Measurements from ENCODE around the gene GLRX5.

Gene GLRX5

DNA sequence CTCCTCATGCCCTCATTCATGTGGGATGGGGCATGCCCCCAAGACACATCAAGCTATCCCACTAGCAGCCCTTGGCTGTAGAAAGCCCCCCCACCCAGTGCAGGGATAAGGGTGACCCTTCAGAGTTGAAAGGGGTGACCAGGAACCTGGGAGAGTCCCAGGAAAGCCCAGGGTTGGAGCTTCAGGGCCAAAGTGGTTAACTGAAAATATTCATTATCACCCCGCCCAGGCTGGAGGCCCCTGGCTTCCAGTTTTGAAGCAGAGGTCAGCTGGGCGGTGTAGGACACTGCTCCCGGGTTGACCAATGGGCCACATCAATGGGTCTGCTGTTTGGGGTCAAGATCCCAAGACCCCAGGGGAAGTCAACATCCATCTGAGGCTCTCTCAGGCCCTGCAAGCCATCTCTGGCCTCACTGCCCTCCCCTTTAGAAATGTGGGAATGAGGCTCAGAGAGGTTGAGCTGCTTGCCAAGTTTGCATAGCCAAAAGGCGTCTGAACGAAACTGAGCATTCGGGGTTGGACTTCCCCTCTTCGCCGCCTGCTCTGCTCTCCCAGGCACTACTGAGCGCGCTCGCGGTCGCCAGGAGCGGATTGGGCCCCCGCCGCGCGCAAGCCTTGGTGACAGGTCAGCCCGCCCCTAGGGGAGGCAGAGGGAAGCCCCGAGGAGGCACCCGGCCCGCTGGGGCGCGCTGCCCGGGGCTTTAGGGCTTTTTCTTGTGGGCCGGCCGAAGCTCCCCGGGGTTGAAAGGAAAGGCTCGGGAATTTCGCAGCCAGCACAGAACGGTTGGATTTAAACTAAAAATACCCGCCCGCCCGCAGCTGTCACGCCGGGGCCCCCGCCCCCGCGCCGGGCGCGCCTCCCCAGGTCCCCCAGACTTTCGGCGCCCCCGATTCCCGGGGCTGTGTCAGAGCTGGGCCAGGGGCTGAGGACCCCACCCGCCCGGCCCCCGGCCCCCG, 19.0 kb upstream of the GLRX5 start:
- no peak for DNase-seq (ENCODE audit: insufficient read length, low spot score)
- FAIRE-seq, result peak; percentile 26

- FAIRE-seq (no peak), DNase-seq (ENCODE audit: insufficient read length, low spot score) (no peak)
These were observed 18.2 kb upstream of the GLRX5 start, which contains the start of gene SYNE3 for GRCh38 chr14:95516554-95517181. SYNE3 (minus strand) TSS chr14:95516650; CDS start chr14:95475821, 40,829 bp downstream.

DNA sequence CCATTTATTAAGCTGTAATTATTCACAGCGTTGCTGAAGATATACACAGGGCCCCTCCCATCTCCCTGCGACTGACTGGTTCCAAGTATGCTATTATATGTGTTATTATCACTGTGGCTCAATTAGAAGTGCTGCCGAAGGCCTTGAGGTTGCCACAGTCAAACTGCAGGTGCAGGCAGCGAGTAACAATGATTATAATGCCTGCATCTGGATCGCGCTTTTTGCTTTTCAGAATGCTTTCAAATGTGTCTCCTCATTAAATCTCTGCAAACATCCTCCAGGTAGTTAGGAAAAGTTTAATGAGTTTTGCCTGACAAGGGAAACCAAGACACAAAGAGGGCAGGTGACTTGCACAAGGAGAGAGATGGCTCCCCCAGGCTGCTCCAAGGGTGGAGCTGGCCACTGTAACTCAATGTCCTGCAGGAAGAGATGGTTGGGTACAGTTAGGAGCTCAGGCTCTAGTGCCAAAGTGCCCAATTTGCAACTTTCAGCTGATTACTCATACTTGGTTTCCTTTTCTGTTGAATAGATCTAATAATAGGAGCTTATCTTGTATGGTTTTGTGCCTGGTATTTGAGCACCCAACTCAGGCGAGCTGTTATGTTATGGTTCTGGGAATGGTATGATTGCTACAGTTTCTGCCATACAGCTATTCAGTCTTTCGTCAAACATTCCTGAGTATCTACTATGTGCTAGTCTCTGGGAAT, 16.7 kb upstream of the GLRX5 start:
- FAIRE-seq (no peak), DNase-seq (ENCODE audit: insufficient read length, low spot score) (no peak)

DNA sequence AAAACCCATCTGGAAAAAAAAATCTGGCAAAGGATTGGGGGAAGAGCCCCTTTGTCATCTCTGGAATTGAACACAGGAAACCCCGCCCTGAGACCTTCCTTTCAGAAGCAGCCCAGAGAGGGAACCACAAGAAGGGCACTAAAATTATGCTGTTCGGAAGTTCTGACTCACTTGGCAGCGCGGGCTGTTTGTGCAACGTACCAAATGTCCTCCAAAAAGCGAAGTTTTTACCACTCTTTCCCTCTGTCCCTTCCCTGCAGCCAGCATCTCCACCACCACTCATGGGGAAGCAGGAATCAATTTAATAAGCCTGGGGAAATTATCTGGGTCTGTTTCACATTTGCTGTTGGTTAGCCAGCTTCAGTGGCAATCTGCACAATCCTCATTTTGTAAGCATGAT, 15.2 kb upstream of the GLRX5 start:
- FAIRE-seq (no peak), DNase-seq (ENCODE audit: insufficient read length, low spot score) (no peak)

DNA sequence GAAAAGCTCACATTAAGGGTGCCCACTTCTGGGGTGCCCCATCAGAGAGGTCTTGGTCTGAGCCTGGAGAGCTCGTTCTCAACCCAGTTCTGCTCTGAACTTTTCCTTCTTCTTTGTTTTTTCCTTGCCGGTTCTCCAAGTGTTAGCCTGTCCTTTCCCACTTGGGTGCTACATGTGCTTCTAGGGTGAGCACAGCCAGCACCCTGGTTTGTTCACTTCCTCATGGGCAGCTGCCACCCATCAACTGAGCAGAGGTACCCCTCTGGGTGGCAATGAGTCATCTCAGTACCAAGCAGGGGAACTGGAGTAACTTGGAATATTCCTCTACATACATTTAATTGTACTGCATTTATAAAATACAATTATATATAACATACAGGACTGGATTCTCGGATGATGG, 14.5 kb upstream of the GLRX5 start:
- DNase-seq (ENCODE audit: insufficient read length, low spot score) (no peak), FAIRE-seq (no peak)

GRCh38 chr14:95521001-95521400, 13.8 kb upstream of the GLRX5 start:
- DNase-seq (ENCODE audit: insufficient read length, low spot score) (no peak), FAIRE-seq (no peak)

DNA sequence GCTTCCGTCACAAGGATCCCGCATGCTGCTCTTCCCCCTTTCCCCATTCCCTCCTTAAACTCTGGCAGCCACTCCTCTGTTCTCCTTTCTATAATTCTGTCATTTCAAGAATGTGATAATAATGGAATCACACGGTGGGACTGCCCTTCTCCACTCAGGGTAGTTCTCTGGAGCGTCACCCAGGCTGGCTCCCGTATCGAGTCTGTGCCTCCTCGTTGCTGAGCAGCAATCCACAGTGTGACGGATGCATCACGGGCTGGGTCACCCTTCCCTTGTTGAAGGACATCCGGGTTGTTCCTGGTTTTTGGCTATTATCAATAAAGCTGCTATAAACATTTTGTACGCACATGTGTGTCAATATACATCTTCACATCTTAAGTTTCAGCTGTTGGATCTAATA, 12.7 kb upstream of the GLRX5 start:
- FAIRE-seq (no peak), DNase-seq (ENCODE audit: insufficient read length, low spot score) (no peak)

GRCh38 chr14:95522556-95522955, 12.3 kb upstream of the GLRX5 start:
- FAIRE-seq (no peak), DNase-seq (ENCODE audit: insufficient read length, low spot score) (no peak)

DNA sequence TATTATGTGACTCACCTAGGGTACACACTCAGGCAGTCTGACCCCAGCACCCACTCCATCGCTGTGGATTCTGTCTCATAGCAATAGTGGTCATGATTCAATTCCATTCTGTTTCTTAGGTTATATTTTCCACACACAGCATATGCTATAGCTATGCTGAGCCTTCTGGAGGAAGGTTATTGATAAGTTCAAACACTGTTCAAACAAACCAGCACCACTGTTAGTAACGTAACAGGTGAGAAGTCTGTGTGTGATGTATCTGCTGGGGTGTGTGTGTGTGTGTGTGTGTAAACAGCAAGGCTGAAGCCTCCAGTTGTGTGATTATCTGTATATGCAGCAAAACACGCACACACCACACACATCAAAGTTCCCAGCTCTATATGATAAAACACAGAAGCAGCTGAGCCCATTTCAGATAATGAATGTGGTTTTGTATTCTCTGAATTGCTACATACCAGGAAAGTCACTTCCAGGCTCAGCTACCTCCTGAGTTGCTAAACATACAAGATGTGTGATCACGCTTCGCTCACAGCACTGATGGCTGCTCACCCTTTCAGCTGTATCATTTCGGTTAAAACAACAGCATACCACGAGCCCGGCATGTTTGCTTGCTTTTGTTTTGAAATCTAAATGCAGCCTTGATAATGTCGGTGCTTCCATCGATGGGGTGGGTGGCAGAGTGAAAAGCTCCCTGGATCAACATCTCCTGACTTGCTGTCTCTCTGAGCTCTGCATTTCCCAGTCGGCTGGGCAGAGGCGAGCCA, 11.6 kb upstream of the GLRX5 start:
- DNase-seq (ENCODE audit: insufficient read length, low spot score) (no peak), FAIRE-seq (no peak)

- no peak for FAIRE-seq
- DNase-seq (ENCODE audit: insufficient read length, low spot score), result no peak
These were observed 10.9 kb upstream of the GLRX5 start for GRCh38 chr14:95523815-95524448.

GRCh38 chr14:95524706-95525512, 9.9 kb upstream of the GLRX5 start:
- FAIRE-seq (no peak), DNase-seq (ENCODE audit: insufficient read length, low spot score) (no peak)

- DNase-seq (ENCODE audit: insufficient read length, low spot score), result no peak
- no peak for FAIRE-seq
These were observed 8.9 kb upstream of the GLRX5 start for GRCh38 chr14:95525999-95526398.

DNA sequence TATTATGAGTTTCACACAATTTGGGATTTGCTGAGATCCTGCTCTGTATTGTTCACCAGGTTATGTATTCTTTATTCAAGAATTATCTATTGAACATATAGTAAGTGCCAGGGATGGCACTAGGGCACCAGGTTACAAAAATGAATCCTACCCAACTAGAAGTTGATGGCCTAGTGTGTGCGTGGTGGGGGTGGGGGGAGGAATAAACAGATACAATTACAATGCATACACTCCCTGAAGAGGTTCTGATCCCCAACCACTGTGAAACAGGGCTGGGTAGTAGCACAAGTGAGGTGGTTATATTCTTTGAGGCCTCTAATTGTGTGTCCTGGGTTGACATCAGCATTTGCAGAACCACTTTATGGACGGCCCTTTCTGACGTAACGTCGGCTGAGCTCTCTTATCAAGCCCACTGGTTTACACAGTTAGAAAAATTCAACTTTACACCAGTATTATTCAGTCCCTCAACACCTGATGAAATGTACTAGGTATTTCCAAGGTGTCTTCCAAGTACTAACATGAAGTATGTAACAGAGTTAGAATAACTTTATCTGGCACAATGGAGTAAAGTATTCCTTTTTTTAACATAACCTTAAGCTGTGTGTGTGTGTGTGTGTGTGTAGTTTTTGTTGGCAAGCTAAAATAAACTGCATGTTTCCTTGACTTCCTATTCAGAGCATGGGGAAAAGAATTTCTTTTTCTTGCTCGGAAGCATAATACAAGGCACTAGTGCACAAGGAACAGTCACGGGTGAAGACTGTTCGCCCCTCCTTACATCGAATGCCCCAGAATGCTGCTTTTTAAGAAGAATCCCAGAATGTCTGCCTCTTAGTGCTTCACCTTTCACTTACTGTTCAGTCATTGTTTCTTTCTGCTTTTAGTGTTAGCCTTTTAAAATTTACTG, 8.1 kb upstream of the GLRX5 start:
- no peak for FAIRE-seq
- DNase-seq (ENCODE audit: insufficient read length, low spot score), result no peak

- FAIRE-seq (no peak), DNase-seq (ENCODE audit: insufficient read length, low spot score) (no peak)
These were observed 7.4 kb upstream of the GLRX5 start for GRCh38 chr14:95527387-95528002.

- DNase-seq (ENCODE audit: insufficient read length, low spot score) (no peak), FAIRE-seq (no peak)
These were observed 5.6 kb upstream of the GLRX5 start for GRCh38 chr14:95529216-95529615.

GRCh38 chr14:95530473-95531276, 4.2 kb upstream of the GLRX5 start:
- FAIRE-seq, result no peak
- DNase-seq (ENCODE audit: insufficient read length, low spot score), result no peak

DNA sequence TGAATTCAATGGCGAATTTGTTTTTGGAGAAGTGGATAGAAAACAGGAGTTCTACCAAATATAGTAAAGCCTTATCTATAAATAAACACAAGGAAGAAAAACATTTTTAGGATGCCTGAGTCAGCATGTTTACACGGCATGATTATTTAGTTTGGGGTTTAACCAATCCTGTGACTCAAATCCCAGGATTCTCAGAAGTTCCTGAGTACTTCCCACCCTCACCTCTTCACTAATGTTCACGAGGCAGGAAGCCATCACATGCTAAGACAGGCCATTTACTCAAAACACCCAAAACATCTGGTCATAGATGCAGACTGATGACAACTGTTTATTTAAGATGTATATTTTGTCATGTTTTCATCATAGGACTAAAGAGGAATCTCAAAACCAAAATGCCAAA, 3.4 kb upstream of the GLRX5 start:
- FAIRE-seq (no peak), DNase-seq (ENCODE audit: insufficient read length, low spot score) (no peak)

All from HTR-8/SVneo (cell line).